ENCODE measurements around the gene SLC31A2. TPM values are rescaled to one million over a fixed set of nuclear protein-coding genes. Genes with fewer than 3 reads are reported as not detected.

The SLC31A2 gene
- total RNA-seq, 4 donors from 2014 or later, result 6.7 to 26.6 (median 13.6) TPM

- peaks cover 17 to 95% of the 10 kb centered on the region in 2 donors for H3K36me3 ChIP-seq
- no peak for TF ChIP-seq POLR2AphosphoS5 (IDR thresholded peaks at IDR 0.05)
- no peak for TF ChIP-seq EP300 (IDR thresholded peaks at IDR 0.05)
- no peak for TF ChIP-seq CTCF (IDR thresholded peaks at IDR 0.05)
- TF ChIP-seq POLR2A (IDR thresholded peaks at IDR 0.05), result no peak
- H3K27me3 ChIP-seq, result no peaks in the 10 kb centered on the region
- H3K4me1 ChIP-seq, result no peaks in the 10 kb centered on the region
- no peak overlapping the region for H3K27ac ChIP-seq
- 40% methylated on average over 1 of the region's 2 CpGs; no CpG with 5 or more reads in 1 of the 2 donors for WGBS, 2 donors (ENCODE audit: low coverage in 1 of 2)
- H3K4me3 ChIP-seq, result no peak overlapping the region
- ATAC-seq, result no peak
- no peaks in the 10 kb centered on the region for H3K9me3 ChIP-seq
These were observed 33.7 kb downstream of the SLC31A2 start for GRCh38 chr9:113184539-113184938.

GRCh38 chr9:113185271-113185670 lies 34.5 kb downstream of the SLC31A2 start:
- Histone ChIP-seq H3K4me3 (no peak overlapping the region), H3K9me3 (no peaks in the 10 kb centered on the region), H3K27ac (no peak overlapping the region), H3K4me1 (no peaks in the 10 kb centered on the region), H3K36me3 (peaks cover 14 to 96% of the 10 kb centered on the region in 2 donors), H3K27me3 (no peaks in the 10 kb centered on the region)
- no peak for ATAC-seq
- TF ChIP-seq EP300 (IDR thresholded peaks at IDR 0.05) (no peak), CTCF (IDR thresholded peaks at IDR 0.05) (no peak)
- 86 to 100% methylated on average over 3 to 4 of the region's 4 CpGs for WGBS, 2 donors (ENCODE audit: low coverage in 1 of 2)

- no peak overlapping the region for H3K4me3 ChIP-seq
- no peaks in the 10 kb centered on the region for H3K27me3 ChIP-seq
- 93 to 94% methylated on average over 6 to 7 of the region's 7 CpGs for WGBS, 2 donors (ENCODE audit: low coverage in 1 of 2)
- no peak for ATAC-seq
- no peak overlapping the region for H3K27ac ChIP-seq
- no peaks in the 10 kb centered on the region for H3K9me3 ChIP-seq
- TF ChIP-seq POLR2AphosphoS5 (IDR thresholded peaks at IDR 0.05) (no peak), EP300 (IDR thresholded peaks at IDR 0.05) (no peak), CTCF (IDR thresholded peaks at IDR 0.05) (no peak), POLR2A (IDR thresholded peaks at IDR 0.05) (no peak)
- H3K4me1 ChIP-seq, result no peaks in the 10 kb centered on the region
- peaks cover 14 to 97% of the 10 kb centered on the region in 2 donors for H3K36me3 ChIP-seq
These were observed 35.4 kb downstream of the SLC31A2 start for GRCh38 chr9:113186137-113186755.

- Histone ChIP-seq H3K4me3 (peak overlapping the region in 1 of 2 donors; percentile 2), H3K4me1 (no peaks in the 10 kb centered on the region), H3K27ac (peak overlapping the region in 3 of 4 donors; percentile 35 to 55 (median 47)), H3K36me3 (peaks cover 14 to 97% of the 10 kb centered on the region in 2 donors), H3K9me3 (no peaks in the 10 kb centered on the region), H3K27me3 (no peaks in the 10 kb centered on the region)
- peak; percentile 96 for ATAC-seq
- TF ChIP-seq EP300 (IDR thresholded peaks at IDR 0.05), result no peak
- TF ChIP-seq POLR2AphosphoS5 (IDR thresholded peaks at IDR 0.05), result peak; percentile 48
- TF ChIP-seq CTCF (IDR thresholded peaks at IDR 0.05), result no peak
- peak; percentile 29 to 30 for TF ChIP-seq POLR2A (IDR thresholded peaks at IDR 0.05)
- WGBS, 2 donors (ENCODE audit: low coverage in 1 of 2), result 64 to 96% methylated on average over 5 to 8 of the region's 9 CpGs
These were observed 37.3 kb downstream of the SLC31A2 start for GRCh38 chr9:113187929-113188595.

- Histone ChIP-seq H3K4me1 (no peaks in the 10 kb centered on the region), H3K4me3 (no peak overlapping the region), H3K9me3 (no peaks in the 10 kb centered on the region), H3K27me3 (no peaks in the 10 kb centered on the region), H3K27ac (no peak overlapping the region), H3K36me3 (peaks cover 7 to 93% of the 10 kb centered on the region in 2 donors)
- ATAC-seq, result no peak
- no peak for TF ChIP-seq EP300 (IDR thresholded peaks at IDR 0.05)
- no peak for TF ChIP-seq CTCF (IDR thresholded peaks at IDR 0.05)
- TF ChIP-seq POLR2AphosphoS5 (IDR thresholded peaks at IDR 0.05), result no peak
- TF ChIP-seq POLR2A (IDR thresholded peaks at IDR 0.05), result no peak
- 84 to 100% methylated on average over 1 of the region's 2 CpGs for WGBS, 2 donors (ENCODE audit: low coverage in 1 of 2)
These were observed 41.6 kb downstream of the SLC31A2 start for GRCh38 chr9:113192455-113192854.

All from gastroesophageal sphincter (tissue), 4 donors.